GM18526 (cell line): ENCODE results near the gene FOXN3.

Experiments used
- POLR2A ChIP-seq: IDR thresholded peaks from 3 replicates; pipeline ENCODE4 v1.6.1; 2011; ENCODE audit not compliant: insufficient read length; ENCODE audit errors: extremely low read depth

FOXN3 gene

GRCh38 chr14:89214221-89214965 is 202.6 kb downstream of the FOXN3 start:
- no peak for TF ChIP-seq POLR2A

GRCh38 chr14:89212386-89213235 is 204.4 kb downstream of the FOXN3 start:
- TF ChIP-seq POLR2A: no peak

GRCh38 chr14:89209558-89209957 is 207.5 kb downstream of the FOXN3 start:
- TF ChIP-seq POLR2A: no peak

- TF ChIP-seq POLR2A: no peak
Measured at GRCh38 chr14:89207925-89208328, 209.1 kb downstream of the FOXN3 start.

- TF ChIP-seq POLR2A: no peak
Measured at GRCh38 chr14:89206389-89207031, 210.5 kb downstream of the FOXN3 start.

GRCh38 chr14:89205137-89205740 is 211.8 kb downstream of the FOXN3 start:
- TF ChIP-seq POLR2A: no peak

GRCh38 chr14:89202413-89203190 is 214.4 kb downstream of the FOXN3 start:
- TF ChIP-seq POLR2A: no peak

- no peak for TF ChIP-seq POLR2A
Measured at GRCh38 chr14:89201645-89202044, 215.4 kb downstream of the FOXN3 start.

GRCh38 chr14:89198544-89199329 is 218.3 kb downstream of the FOXN3 start:
- TF ChIP-seq POLR2A: no peak

GRCh38 chr14:89197623-89198022 is 219.4 kb downstream of the FOXN3 start:
- TF ChIP-seq POLR2A: no peak

- TF ChIP-seq POLR2A: no peak
Measured at GRCh38 chr14:89196545-89196944, 220.5 kb downstream of the FOXN3 start.

GRCh38 chr14:89194376-89194775 is 222.7 kb downstream of the FOXN3 start:
- no peak for TF ChIP-seq POLR2A

- TF ChIP-seq POLR2A: no peak
Measured at GRCh38 chr14:89190765-89191513, 226.1 kb downstream of the FOXN3 start.
